GM18502 (cell line): Measurements from ENCODE around the gene PHF12.

Experiments
- ATAC-seq: cut with Tn5 transposase; IDR thresholded peaks from one replicate; pipeline ENCODE4 v1.9.1; 2021; ENCODE audit warnings: mild to moderate bottlenecking; ENCODE audit not compliant: unreplicated experiment, poor library complexity

PHF12 gene

GRCh38 chr17:28957277-28957991 lies 6.1 kb upstream of the PHF12 start:
- no peak for ATAC-seq

GRCh38 chr17:28956861-28957260 lies 5.5 kb upstream of the PHF12 start:
- ATAC-seq, result no peak

- no peak for ATAC-seq
Measured at GRCh38 chr17:28956112-28956511, 4.8 kb upstream of the PHF12 start.

- no peak for ATAC-seq
Measured at GRCh38 chr17:28955408-28955807, 4.1 kb upstream of the PHF12 start.

- no peak for ATAC-seq
Measured at GRCh38 chr17:28954886-28955285, 3.6 kb upstream of the PHF12 start.

- ATAC-seq, result no peak
Measured at GRCh38 chr17:28953444-28954118, 2.3 kb upstream of the PHF12 start.

- peak; percentile 60 for ATAC-seq
Measured at GRCh38 chr17:28951991-28952975, 965 bp upstream of the PHF12 start.

- ATAC-seq, result peak; percentile 3
Measured at GRCh38 chr17:28950752-28951427, 428 bp downstream of the PHF12 start.

- ATAC-seq, result no peak
Measured at GRCh38 chr17:28950017-28950751, 1.1 kb downstream of the PHF12 start.

GRCh38 chr17:28949185-28950016 lies 1.9 kb downstream of the PHF12 start:
- no peak for ATAC-seq

GRCh38 chr17:28948873-28949184 lies 2.5 kb downstream of the PHF12 start:
- no peak for ATAC-seq

- no peak for ATAC-seq
Measured at GRCh38 chr17:28948342-28948741, 3.0 kb downstream of the PHF12 start.

- no peak for ATAC-seq
Measured at GRCh38 chr17:28947639-28948038, 3.7 kb downstream of the PHF12 start.

- no peak for ATAC-seq
Measured at GRCh38 chr17:28946239-28946638, 5.1 kb downstream of the PHF12 start.

- no peak for ATAC-seq
Measured at GRCh38 chr17:28944862-28945741, 6.2 kb downstream of the PHF12 start.

GRCh38 chr17:28944343-28944742 lies 7.0 kb downstream of the PHF12 start:
- no peak for ATAC-seq

GRCh38 chr17:28942925-28943324 lies 8.4 kb downstream of the PHF12 start:
- ATAC-seq, result no peak

GRCh38 chr17:28941251-28941650 lies 10.1 kb downstream of the PHF12 start:
- ATAC-seq, result no peak
